C4-2B (cell line): Measurements from ENCODE around the gene SH3BP1.
A peak's percentile ranks its signal among the peaks of the same experiment; 100 is the strongest.

Experiments used
- H3K27ac ChIP-seq: fragments of 450-650 bp; 2 replicates; pipeline ENCODE4 v1.5.1; 2017
- ZFX ChIP-seq: fragments of 450-650 bp; IDR thresholded peaks from 2 replicates; pipeline ENCODE4 v1.6.1; 2017
- TF ChIP-seq, protein P1 (sequence below): fragments of 450-650 bp; conservative IDR thresholded peaks from 2 replicates; pipeline ENCODE4 v1.5.1; 2017; ENCODE audit warnings: mild to moderate bottlenecking

Gene SH3BP1

DNA sequence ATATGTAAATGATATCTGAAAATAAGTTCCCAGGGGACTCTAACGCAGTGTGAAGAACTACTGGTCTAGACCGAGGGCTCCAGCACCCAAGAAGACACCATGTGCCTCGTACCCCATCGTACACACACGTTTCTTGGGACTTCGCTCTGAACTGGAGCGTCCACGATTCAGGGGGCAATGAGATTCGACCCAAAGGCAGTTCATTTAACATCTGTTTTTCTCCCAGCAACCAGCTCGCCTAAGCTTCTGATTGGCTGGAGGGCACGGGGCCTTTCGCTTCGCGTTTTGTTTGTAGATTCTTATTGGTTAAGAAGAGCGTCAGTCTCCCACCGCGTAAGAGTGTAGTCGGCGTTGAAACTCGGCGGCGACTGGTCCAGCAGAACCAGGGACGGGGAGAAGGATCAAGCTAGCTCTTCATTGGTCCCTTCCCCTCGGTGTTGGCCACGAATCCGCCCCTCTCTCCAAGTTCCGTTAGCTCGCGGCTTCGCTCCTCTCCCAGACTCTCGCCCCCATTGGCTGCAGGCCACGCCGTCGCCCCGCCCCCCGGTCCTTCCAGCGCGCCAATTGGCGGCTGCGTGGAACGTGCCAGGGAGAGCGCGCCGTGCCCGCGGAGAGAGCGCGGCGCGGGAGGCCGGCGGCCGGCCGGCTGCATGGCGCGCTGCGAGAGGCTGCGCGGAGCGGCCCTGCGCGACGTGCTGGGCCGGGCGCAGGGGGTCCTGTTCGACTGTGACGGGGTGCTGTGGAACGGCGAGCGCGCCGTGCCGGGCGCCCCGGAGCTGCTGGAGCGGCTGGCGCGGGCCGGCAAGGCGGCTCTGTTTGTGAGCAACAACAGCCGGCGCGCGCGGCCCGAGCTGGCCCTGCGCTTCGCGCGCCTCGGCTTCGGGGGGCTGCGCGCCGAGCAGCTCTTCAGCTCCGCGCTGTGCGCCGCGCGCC is 18.9 kb downstream of the SH3BP1 start, which contains the start of gene PDXP:
Gene PDXP (plus strand): TSS at position 591 of the 933 bp plus-strand sequence. CDS start 60 bp downstream, at position 651.
- H3K27ac ChIP-seq = peak within 1 kb of the TSS; percentile 82

DNA sequence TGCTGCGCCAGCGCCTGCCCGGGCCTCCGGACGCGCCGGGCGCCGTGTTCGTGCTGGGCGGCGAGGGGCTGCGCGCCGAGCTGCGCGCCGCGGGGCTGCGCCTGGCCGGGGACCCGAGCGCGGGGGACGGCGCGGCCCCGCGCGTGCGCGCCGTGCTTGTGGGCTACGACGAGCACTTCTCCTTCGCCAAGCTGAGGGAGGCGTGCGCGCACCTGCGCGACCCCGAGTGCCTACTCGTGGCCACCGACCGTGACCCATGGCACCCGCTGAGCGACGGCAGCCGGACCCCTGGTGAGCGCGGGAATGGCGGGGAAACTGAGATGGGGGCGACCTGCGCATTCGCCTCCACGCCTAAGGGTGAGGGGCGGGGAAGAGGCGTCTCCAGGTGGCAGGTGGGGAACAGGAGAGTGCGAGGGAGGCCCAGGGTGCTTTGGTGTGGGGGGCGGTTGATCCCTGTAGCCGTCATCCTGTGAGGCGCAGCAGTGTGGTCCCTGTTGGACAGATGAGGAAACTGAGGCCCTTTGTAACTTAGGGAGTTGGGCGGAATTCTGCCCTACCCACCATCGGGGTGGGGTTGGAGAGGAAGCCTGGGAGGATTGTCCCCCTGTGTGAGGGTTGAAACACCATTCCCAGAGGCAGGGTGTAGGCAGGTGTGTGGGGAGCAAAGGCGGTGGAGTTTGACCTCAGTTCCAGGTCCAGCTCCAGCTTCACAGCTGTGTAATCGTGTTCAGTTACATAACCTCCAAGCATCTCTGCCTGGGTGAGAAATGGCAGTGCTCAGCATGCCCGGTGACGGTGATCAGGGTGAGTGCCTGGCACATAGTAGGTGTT is 19.8 kb downstream of the SH3BP1 start:
- TF ChIP-seq, protein P1, sequence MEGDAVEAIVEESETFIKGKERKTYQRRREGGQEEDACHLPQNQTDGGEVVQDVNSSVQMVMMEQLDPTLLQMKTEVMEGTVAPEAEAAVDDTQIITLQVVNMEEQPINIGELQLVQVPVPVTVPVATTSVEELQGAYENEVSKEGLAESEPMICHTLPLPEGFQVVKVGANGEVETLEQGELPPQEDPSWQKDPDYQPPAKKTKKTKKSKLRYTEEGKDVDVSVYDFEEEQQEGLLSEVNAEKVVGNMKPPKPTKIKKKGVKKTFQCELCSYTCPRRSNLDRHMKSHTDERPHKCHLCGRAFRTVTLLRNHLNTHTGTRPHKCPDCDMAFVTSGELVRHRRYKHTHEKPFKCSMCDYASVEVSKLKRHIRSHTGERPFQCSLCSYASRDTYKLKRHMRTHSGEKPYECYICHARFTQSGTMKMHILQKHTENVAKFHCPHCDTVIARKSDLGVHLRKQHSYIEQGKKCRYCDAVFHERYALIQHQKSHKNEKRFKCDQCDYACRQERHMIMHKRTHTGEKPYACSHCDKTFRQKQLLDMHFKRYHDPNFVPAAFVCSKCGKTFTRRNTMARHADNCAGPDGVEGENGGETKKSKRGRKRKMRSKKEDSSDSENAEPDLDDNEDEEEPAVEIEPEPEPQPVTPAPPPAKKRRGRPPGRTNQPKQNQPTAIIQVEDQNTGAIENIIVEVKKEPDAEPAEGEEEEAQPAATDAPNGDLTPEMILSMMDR = no peak
- TF ChIP-seq ZFX = 0 out of 2 replicates have a peak, but pooled peaks have one; percentile 38
- H3K27ac ChIP-seq = peak overlapping the region; percentile 82

More for the DNA sequence above, 18.9 kb downstream of the SH3BP1 start, which contains the start of gene PDXP:
- TF ChIP-seq ZFX = peak; percentile 85; the same call in 1 of the 2 replicates
- TF ChIP-seq, protein P1 = no peak

DNA sequence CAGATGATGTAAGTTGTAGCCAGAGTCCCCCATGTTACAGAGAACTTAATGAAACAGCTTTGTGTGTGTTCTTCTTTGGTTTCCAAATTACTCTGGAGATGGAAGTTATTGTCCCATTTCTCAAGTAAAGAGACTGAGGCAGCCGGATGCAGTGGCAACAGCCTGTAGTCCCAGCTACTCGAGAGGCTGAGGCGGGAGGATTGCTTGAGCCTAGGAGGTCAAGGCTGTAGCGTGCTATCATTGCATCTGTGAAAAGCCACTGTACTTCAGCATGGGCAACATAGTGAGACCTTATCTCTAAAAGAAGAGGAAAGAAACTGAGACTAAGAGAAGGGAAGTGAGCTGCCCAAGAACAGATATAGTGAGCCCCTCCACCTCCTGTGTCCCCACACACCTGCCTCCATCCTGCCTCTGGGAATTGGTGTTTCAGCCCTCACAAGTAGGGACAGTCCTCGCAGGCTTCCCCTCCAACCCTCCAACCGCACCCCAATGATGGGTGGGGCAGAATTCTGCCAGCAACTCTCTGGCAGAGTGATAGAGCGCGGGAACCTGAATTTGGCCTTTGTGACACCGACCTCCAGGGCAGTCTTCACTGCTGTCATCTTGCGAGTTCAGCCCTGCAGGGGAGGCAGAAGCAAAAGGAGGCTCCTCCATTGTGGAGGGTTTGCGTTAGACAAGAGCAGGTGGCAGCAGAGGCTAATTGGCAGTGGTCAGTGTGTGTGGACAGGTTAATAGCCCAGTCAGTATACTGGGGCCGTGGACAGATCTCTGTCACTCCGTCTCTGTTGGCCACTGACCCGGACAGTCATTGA is 20.6 kb downstream of the SH3BP1 start:
- H3K27ac ChIP-seq = peak overlapping the region; percentile 82
- TF ChIP-seq ZFX = no peak
- TF ChIP-seq, protein P1 = no peak

DNA sequence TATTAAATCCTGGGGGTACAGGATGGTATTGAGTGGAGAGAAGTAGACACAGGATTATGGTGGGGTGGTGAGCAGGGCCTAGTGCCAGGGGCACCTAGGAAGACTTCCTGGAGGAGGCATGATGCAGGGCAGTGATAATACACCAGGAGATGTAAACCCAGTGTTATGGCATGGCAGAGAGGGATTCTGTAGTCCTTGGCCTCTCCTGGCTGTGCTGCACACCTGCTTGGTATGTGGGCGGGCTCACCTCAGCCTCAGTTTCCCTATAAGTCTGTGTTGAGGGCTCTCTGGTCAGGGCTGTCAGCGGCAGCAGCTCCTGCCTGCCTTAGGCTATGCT is 21.2 kb downstream of the SH3BP1 start:
- TF ChIP-seq, protein P1 = no peak
- TF ChIP-seq ZFX = no peak
- H3K27ac ChIP-seq = no peak overlapping the region

DNA sequence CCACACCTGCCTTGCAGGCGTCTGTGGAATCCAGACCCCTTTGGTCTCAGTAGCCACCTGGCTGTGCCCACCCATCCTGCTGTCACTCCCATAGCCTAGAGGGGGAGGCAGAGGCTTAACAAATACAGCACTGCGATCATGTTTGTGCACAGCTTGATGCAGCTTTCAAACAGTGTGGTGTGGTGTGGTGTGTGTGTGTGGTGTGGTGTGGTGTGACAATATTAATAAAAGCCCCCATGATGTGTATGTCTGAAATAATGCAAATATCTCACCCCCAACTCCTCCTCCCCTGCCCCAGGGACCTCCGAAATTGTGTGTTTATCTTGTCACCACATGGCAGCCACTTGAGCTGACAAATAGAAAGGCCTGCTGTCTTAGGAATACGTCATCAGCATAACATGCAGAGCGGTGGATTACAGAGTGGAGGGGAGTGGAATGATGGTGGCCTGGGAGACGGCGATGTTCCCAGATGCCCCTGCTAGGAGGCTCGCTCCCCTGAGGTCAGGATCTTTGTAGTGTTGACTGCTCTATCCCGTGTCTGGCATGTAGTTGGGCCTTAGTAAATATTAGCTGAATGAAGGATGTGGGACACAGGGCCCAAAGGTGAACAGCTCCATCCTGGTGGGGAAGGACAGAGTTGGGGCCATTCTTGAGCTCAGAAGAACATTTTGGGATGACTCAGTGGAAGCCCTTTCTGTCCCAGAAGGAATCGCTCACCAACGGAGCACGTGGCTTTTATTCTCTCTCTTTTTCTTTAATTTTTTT is 21.9 kb downstream of the SH3BP1 start:
- TF ChIP-seq, protein P1 = no peak
- TF ChIP-seq ZFX = no peak
- no peak overlapping the region for H3K27ac ChIP-seq

DNA sequence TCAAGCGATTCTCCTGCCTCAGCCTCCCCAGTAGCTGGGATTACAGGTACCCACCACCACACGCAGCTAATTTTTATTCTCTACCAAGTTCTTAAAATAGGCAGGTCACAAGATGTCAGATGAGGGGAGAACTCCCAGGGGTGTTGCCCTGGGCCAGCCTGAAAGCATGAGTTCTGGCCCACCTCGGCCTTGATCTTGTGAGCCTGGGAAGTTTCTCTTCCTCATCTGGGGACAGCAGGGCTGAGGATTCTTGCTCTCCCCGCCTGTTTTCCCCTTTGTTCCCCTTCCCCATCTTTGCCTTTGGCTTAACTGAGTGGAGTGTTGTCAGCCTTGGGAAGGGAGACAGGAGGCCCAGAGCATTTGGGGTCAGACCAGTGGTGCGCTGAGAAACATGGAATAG is 22.6 kb downstream of the SH3BP1 start:
- H3K27ac ChIP-seq = no peak overlapping the region

More for the DNA sequence above, 22.6 kb downstream of the SH3BP1 start:
- no peak for TF ChIP-seq ZFX
- TF ChIP-seq, protein P1 = no peak
